AG04450 (cell line): ENCODE data around the gene KANSL1. TPM values are rescaled to one million over a fixed set of nuclear protein-coding genes. Genes with fewer than 3 reads are reported as not detected.

Source experiments
- CTCF ChIA-PET: fragments of 300-600, 350-600 bp; formaldehyde crosslinking; extraction: SDS; loops from one replicate; lab custom pipeline; 2022; ENCODE audit warnings: antibody characterized with exemption, inconsistent platforms; lab: Charles Lee
- POLR2A ChIA-PET: fragments of 350-600 bp; formaldehyde crosslinking; extraction: SDS; loops from one replicate; lab custom pipeline; 2021; ENCODE audit warnings: antibody characterized with exemption, inconsistent platforms; lab: Yijun Ruan, JAX
- DNase-seq: peaks from one replicate; pipeline ENCODE4 v3.0.0-alpha.2; 2011; ENCODE audit warnings: low read depth, low spot score
- H3K27ac ChIP-seq: one replicate; pipeline ENCODE4 v1.5.1; 2012; ENCODE audit warnings: low read depth, low read length, control low read depth
- H3K27me3 ChIP-seq: one replicate; pipeline ENCODE4 v1.6.0; 2012; ENCODE audit warnings: low read length; ENCODE audit not compliant: control insufficient read depth, insufficient read depth
- H3K4me3 ChIP-seq: 2 replicates; pipeline ENCODE4 v1.5.1; 2011; ENCODE audit warnings: mild to moderate bottlenecking, low read depth, low read length, control low read depth
- H3K9me3 ChIP-seq: 2 replicates; pipeline ENCODE4 v1.5.1; 2012; ENCODE audit warnings: low read length; ENCODE audit not compliant: control insufficient read depth, insufficient read depth
- polyA plus RNA-seq: library from polyadenylated mRNA; depleted of rRNA; stranded (reverse); fragments of >200 nt; gene quantifications from 2 replicates; pipeline ENCODE4 v1.2.3, GENCODE V29; 2011
- TF ChIP-seq, protein P1 (sequence below): IDR thresholded peaks from 2 replicates; pipeline ENCODE4 v1.5.1; 2011; ENCODE audit warnings: low read depth, low read length, control low read depth, inconsistent platforms

The KANSL1 gene
- polyA plus RNA-seq, 1 experiment: 15.6 TPM

DNA sequence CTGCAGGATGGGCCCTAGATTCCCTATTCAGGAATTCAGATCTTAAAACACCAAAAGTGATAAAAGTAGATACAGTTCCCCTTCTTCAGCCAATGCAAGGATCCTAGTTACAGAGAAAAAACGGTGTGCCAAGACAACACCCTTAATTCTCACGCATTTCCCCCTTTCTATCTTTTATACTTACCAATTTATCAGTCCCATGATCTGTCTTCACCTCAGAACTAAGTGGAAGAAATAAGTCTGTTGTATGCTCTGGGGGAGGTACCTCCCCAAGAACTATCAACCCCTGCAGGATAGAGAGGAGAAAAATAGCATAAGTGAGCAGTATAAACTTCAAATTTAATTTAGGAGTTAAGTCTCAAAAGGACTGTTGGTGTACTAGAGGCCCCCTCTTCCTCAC lies 111.0 kb downstream of the KANSL1 start:
- CTCF ChIA-PET: interaction anchor here (2.7 kb wide), 1 partner anchor 111 kb away, joined by 10 read pairs; the partner anchor contains the start of gene KANSL1
- TF ChIP-seq, protein P1, sequence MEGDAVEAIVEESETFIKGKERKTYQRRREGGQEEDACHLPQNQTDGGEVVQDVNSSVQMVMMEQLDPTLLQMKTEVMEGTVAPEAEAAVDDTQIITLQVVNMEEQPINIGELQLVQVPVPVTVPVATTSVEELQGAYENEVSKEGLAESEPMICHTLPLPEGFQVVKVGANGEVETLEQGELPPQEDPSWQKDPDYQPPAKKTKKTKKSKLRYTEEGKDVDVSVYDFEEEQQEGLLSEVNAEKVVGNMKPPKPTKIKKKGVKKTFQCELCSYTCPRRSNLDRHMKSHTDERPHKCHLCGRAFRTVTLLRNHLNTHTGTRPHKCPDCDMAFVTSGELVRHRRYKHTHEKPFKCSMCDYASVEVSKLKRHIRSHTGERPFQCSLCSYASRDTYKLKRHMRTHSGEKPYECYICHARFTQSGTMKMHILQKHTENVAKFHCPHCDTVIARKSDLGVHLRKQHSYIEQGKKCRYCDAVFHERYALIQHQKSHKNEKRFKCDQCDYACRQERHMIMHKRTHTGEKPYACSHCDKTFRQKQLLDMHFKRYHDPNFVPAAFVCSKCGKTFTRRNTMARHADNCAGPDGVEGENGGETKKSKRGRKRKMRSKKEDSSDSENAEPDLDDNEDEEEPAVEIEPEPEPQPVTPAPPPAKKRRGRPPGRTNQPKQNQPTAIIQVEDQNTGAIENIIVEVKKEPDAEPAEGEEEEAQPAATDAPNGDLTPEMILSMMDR: no peak
- POLR2A ChIA-PET: no interaction called here

DNA sequence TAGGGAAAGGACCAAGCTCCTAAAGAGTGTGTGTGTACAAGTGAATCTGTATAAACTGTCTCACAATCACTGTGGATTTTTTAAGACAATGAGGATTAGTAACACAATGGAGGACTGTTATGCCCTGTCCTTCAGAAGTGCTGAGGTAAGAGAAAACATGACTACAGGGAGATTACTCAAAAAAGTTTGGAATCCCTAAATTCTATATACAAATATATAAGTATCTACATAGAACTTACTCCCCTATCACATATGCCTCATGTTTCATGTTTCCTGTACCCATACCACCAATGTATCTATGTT lies 112.3 kb downstream of the KANSL1 start:
- TF ChIP-seq, protein P1: no peak
- Histone ChIP-seq H3K4me3 (no peak overlapping the region), H3K27me3 (no peaks in the 10 kb centered on the region), H3K9me3 (no peaks in the 10 kb centered on the region), H3K27ac (no peak overlapping the region)
- POLR2A ChIA-PET: no interaction called here
- CTCF ChIA-PET: interaction anchor here (2.7 kb wide), 1 partner anchor 112 kb away, joined by 10 read pairs; the partner anchor contains the start of gene KANSL1
- no peak for DNase-seq

More for the DNA sequence above, 111.0 kb downstream of the KANSL1 start:
- Histone ChIP-seq H3K4me3 (no peak overlapping the region), H3K27me3 (no peaks in the 10 kb centered on the region), H3K9me3 (no peaks in the 10 kb centered on the region), H3K27ac (no peak overlapping the region)
- no peak for DNase-seq

DNA sequence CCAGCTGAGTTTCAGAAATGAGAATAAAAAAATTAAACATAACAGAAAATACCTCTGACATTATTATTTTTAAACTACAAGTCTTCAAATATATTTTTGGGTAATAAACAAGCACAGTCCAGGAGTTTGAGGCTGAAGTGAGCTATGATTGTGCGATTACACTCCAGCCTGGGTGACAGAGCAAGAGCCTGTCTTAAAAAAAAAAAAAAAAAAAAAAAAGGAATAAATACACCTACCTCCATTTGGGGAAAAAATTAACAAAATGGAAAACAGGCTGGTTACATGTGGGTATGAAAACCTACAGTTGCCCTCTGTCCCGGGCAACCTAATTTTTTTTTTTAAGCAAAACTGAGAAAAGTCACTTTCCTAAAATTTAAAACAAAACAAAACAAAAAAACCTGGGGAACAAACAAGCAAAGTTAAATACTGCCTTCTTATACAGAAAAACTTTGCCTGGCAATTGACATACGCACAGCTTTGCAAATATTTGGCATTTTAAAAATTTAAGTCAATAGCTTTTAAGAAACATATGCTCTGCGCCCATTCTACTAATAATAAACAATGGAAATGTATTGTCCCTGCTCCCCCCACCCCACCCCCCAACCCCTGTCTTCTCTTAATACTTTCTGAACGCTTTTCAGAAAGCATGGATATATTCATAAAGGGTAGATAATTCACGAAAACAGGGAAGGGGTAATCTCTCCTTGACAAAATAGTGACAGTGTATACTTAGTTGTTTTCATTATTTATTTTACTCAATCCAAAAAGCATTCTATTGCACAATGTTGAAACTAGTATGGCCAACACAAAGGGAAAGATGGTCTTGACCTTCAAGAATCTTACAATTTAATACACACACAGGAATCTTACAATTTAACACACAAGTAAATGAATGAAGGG lies 112.9 kb downstream of the KANSL1 start:
- Histone ChIP-seq H3K27me3 (no peaks in the 10 kb centered on the region), H3K4me3 (no peak overlapping the region), H3K9me3 (no peaks in the 10 kb centered on the region), H3K27ac (no peak overlapping the region)
- TF ChIP-seq, protein P1: no peak
- no peak for DNase-seq
- ChIA-PET CTCF (interaction anchor here (0.6 kb wide), 1 partner anchor 226 kb away, joined by 7 read pairs; no protein-coding TSS in a partner anchor), POLR2A (no interaction called here)

DNA sequence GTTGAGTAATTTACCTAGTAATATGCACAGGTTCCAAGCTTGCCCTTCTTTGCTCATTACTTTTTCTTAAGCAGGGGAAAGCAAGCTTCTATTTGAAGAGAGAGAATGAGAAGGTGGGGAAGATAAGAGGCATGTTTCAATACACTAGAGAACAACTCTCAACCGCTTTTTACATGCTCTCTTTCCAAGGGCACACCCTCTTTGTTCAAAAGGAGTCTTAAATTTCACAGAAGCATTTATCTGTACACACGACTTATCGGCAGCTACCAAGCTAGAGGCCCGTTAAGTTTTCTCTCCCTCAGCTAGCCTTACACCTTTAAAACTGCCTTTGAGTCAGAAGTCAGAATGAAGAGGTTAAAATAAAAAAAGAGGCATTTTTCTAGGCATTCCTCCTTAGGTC lies 114.6 kb downstream of the KANSL1 start:
- Histone ChIP-seq H3K9me3 (no peaks in the 10 kb centered on the region), H3K27me3 (no peaks in the 10 kb centered on the region), H3K27ac (no peak overlapping the region), H3K4me3 (no peak overlapping the region)
- TF ChIP-seq, protein P1: no peak
- CTCF ChIA-PET: interaction anchor here (1.4 kb wide), 2 partner anchors 34 to 114 kb away, joined by 5 to 12 read pairs; partner anchors contain the start of gene KANSL1
- POLR2A ChIA-PET: no interaction called here
- no peak for DNase-seq

DNA sequence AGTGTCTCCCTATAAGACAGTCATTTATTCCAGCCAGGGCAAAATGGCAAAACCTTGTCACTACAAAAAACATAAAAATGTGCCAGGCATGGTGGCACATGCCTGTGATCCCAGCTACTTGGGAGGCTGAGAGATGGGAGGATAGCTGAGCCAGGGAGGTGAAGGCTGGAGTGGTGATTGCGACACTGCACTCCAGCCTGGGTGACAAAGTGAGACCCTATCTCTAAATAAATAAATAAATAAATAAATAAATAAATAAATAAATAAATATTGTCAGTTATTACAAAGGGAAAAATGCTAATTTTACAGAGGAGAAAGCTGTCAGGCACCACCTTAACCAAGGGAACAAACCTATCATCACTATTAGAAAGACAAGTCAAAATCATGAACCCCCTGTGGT lies 118.7 kb downstream of the KANSL1 start:
- Histone ChIP-seq H3K9me3 (no peaks in the 10 kb centered on the region), H3K27ac (no peak overlapping the region), H3K4me3 (no peak overlapping the region), H3K27me3 (no peaks in the 10 kb centered on the region)
- TF ChIP-seq, protein P1: no peak
- DNase-seq: no peak
- POLR2A ChIA-PET: no interaction called here
- CTCF ChIA-PET: interaction anchor here (1.2 to 1.9 kb wide), 2 partner anchors 118 to 119 kb away, joined by 3 to 10 read pairs; partner anchors contain the start of gene KANSL1
